HG02870 (cell line): ENCODE results near the gene CDK5RAP2.
"Not testable (repeated sequence)": the region's sequence is repeated elsewhere in the genome, so short reads cannot be mapped to it uniquely, and the experiment has no call there.

Experiments used
- ATAC-seq: cut with Tn5 transposase; IDR thresholded peaks from one replicate; pipeline ENCODE4 v1.9.1; 2021; ENCODE audit warnings: mild to moderate bottlenecking, moderate library complexity; ENCODE audit not compliant: unreplicated experiment

Gene CDK5RAP2

GRCh38 chr9:120474591-120475243 is 105.2 kb downstream of the CDK5RAP2 start:
- ATAC-seq, result no peak

- no peak for ATAC-seq
Measured at GRCh38 chr9:120473608-120474007, 106.4 kb downstream of the CDK5RAP2 start.

- ATAC-seq, result no peak
Measured at GRCh38 chr9:120465685-120466407, 114.1 kb downstream of the CDK5RAP2 start.

- no peak for ATAC-seq
Measured at GRCh38 chr9:120464887-120465421, 115.0 kb downstream of the CDK5RAP2 start.

- no peak for ATAC-seq
Measured at GRCh38 chr9:120464176-120464886, 115.6 kb downstream of the CDK5RAP2 start.

- ATAC-seq, result no peak
Measured at GRCh38 chr9:120463765-120464164, 116.2 kb downstream of the CDK5RAP2 start.

- not testable (repeated sequence) for ATAC-seq
Measured at GRCh38 chr9:120461677-120462076, 118.3 kb downstream of the CDK5RAP2 start.

- no peak for ATAC-seq
Measured at GRCh38 chr9:120456218-120456617, 123.7 kb downstream of the CDK5RAP2 start.

GRCh38 chr9:120454467-120454866 is 125.5 kb downstream of the CDK5RAP2 start:
- no peak for ATAC-seq

- ATAC-seq, result no peak
Measured at GRCh38 chr9:120453792-120454191, 126.2 kb downstream of the CDK5RAP2 start.

GRCh38 chr9:120452631-120453030 is 127.3 kb downstream of the CDK5RAP2 start:
- no peak for ATAC-seq

GRCh38 chr9:120450916-120451315 is 129.1 kb downstream of the CDK5RAP2 start:
- ATAC-seq, result no peak

GRCh38 chr9:120449566-120449965 is 130.4 kb downstream of the CDK5RAP2 start:
- no peak for ATAC-seq

- no peak for ATAC-seq
Measured at GRCh38 chr9:120447959-120448500, 131.9 kb downstream of the CDK5RAP2 start.

- no peak for ATAC-seq
Measured at GRCh38 chr9:120446671-120447070, 133.3 kb downstream of the CDK5RAP2 start.

GRCh38 chr9:120443976-120444375 is 136.0 kb downstream of the CDK5RAP2 start:
- no peak for ATAC-seq

GRCh38 chr9:120443489-120443888 is 136.5 kb downstream of the CDK5RAP2 start:
- no peak for ATAC-seq

- no peak for ATAC-seq
Measured at GRCh38 chr9:120442308-120442995, 137.5 kb downstream of the CDK5RAP2 start.

- ATAC-seq, result no peak
Measured at GRCh38 chr9:120441426-120442307, 138.3 kb downstream of the CDK5RAP2 start.

GRCh38 chr9:120440791-120441190 is 139.2 kb downstream of the CDK5RAP2 start:
- no peak for ATAC-seq
